Karpas-422 (cell line): ENCODE measurements around the gene TMEM59L. TPM values are rescaled to one million over a fixed set of nuclear protein-coding genes. Genes with fewer than 3 reads are reported as not detected.
A peak's percentile ranks its signal among the peaks of the same experiment; 100 is the strongest.
"Not testable (repeated sequence)": the region's sequence is repeated elsewhere in the genome, so short reads cannot be mapped to it uniquely, and the experiment has no call there.

ENCODE experiments used
- DNase-seq: peaks from one replicate; pipeline ENCODE4 v3.0.0-alpha.2; 2015
- H2AFZ ChIP-seq: fragments of 200-600 bp; sonication (generic); 2 replicates; pipeline ENCODE4 v1.6.1; 2014; ENCODE audit warnings: antibody characterized with exemption, low read length, mixed read lengths
- H3K27ac ChIP-seq: fragments of 200-600 bp; sonication (generic); 2 replicates; pipeline ENCODE4 v1.5.1; 2014; ENCODE audit warnings: mild to moderate bottlenecking, low read length, moderate library complexity
- H3K27me3 ChIP-seq: fragments of 200-600 bp; sonication (generic); 2 replicates; pipeline ENCODE4 v1.6.1; 2014; ENCODE audit warnings: low read length, mixed read lengths
- H3K36me3 ChIP-seq: fragments of 200-600 bp; sonication (generic); 2 replicates; pipeline ENCODE4 v1.6.1; 2014; ENCODE audit warnings: low read length, mixed read lengths; ENCODE audit not compliant: insufficient read depth
- H3K4me1 ChIP-seq: fragments of 200-600 bp; sonication (generic); 2 replicates; pipeline ENCODE4 v1.6.1; 2014; ENCODE audit warnings: mild to moderate bottlenecking, low read length, mixed read lengths
- H3K4me2 ChIP-seq: fragments of 200-600 bp; sonication (generic); 2 replicates; pipeline ENCODE4 v1.6.1; 2014; ENCODE audit warnings: low read length, low read depth, mild to moderate bottlenecking; ENCODE audit not compliant: poor library complexity, severe bottlenecking
- H3K4me3 ChIP-seq: fragments of 200-600 bp; sonication (generic); 2 replicates; pipeline ENCODE4 v1.5.1; 2014; ENCODE audit warnings: mild to moderate bottlenecking, antibody characterized with exemption, low read length, mixed read lengths
- H3K79me2 ChIP-seq: fragments of 200-600 bp; sonication (generic); 2 replicates; pipeline ENCODE4 v1.6.1; 2014; ENCODE audit warnings: mild to moderate bottlenecking, low read length, mixed read lengths
- H3K9ac ChIP-seq: fragments of 200-600 bp; sonication (generic); 2 replicates; pipeline ENCODE4 v1.6.0; 2014; ENCODE audit warnings: low read length
- H3K9me2 ChIP-seq: fragments of 200-600 bp; sonication (generic), shearing (Covaris generic); replicated peaks from 2 replicates; pipeline ENCODE4 v1.6.0; 2014; ENCODE audit warnings: mild to moderate bottlenecking, low read length, moderate library complexity; ENCODE audit not compliant: insufficient read depth
- H3K9me3 ChIP-seq: fragments of 300-700, 200-600 bp; sonication (generic); 2 replicates; pipeline ENCODE4 v1.6.1; 2014; ENCODE audit warnings: low read length, mixed read lengths
- H4K20me1 ChIP-seq: fragments of 200-600 bp; sonication (generic); 2 replicates; pipeline ENCODE4 v1.6.1; 2014; ENCODE audit warnings: mild to moderate bottlenecking, antibody characterized with exemption, low read length, low read depth; ENCODE audit not compliant: insufficient read depth
- total RNA-seq: library from RNA; depleted of rRNA; stranded (reverse); fragments of >200 nt; shearing (Covaris generic); gene quantifications from 2 replicates; pipeline ENCODE4 v1.2.3, GENCODE V29; 2014; ENCODE audit warnings: low replicate concordance

TMEM59L gene
- total RNA-seq, 1 experiment from 2014 or later: 2.5 TPM

- no peak overlapping the region for H3K4me2 ChIP-seq
- no peak overlapping the region for H3K4me3 ChIP-seq
- H3K9me3 ChIP-seq: no peaks in the 10 kb centered on the region
- H4K20me1 ChIP-seq: no peaks in the 10 kb centered on the region
- H3K79me2 ChIP-seq: no peaks in the 10 kb centered on the region
- H3K27ac ChIP-seq: no peak overlapping the region
- no peaks in the 10 kb centered on the region for H3K9me2 ChIP-seq
- no peak overlapping the region for H3K9ac ChIP-seq
- no peak overlapping the region for H2AFZ ChIP-seq
- DNase-seq: no peak
- H3K4me1 ChIP-seq: peaks cover 22% of the 10 kb centered on the region
- no peaks in the 10 kb centered on the region for H3K36me3 ChIP-seq
- H3K27me3 ChIP-seq: no peaks in the 10 kb centered on the region
Measured at GRCh38 chr19:18597809-18598660, 14.6 kb upstream of the TMEM59L start.

GRCh38 chr19:18599485-18599884 is 13.2 kb upstream of the TMEM59L start:
- Histone ChIP-seq H3K79me2 (no peaks in the 10 kb centered on the region), H3K4me1 (peaks cover 10% of the 10 kb centered on the region), H3K9me2 (no peaks in the 10 kb centered on the region), H3K9ac (no peak overlapping the region), H4K20me1 (no peaks in the 10 kb centered on the region), H3K4me2 (no peak overlapping the region), H3K36me3 (no peaks in the 10 kb centered on the region), H3K4me3 (no peak overlapping the region), H2AFZ (no peak overlapping the region), H3K9me3 (no peaks in the 10 kb centered on the region), H3K27ac (no peak overlapping the region), H3K27me3 (no peaks in the 10 kb centered on the region)
- no peak for DNase-seq

- not testable (repeated sequence) for H4K20me1 ChIP-seq, H2AFZ ChIP-seq, H3K27me3 ChIP-seq, H3K36me3 ChIP-seq, DNase-seq, H3K4me1 ChIP-seq, H3K9me2 ChIP-seq, H3K9ac ChIP-seq, H3K9me3 ChIP-seq, H3K79me2 ChIP-seq, H3K4me2 ChIP-seq, H3K27ac ChIP-seq, H3K4me3 ChIP-seq
Measured at GRCh38 chr19:18600692-18601397, 11.8 kb upstream of the TMEM59L start.

- Histone ChIP-seq H3K27me3 (no peaks in the 10 kb centered on the region), H3K36me3 (no peaks in the 10 kb centered on the region), H3K4me3 (no peak overlapping the region)
Measured at GRCh38 chr19:18601875-18602274, 10.8 kb upstream of the TMEM59L start.

GRCh38 chr19:18603255-18603957 is 9.3 kb upstream of the TMEM59L start:
- Histone ChIP-seq H3K4me1 (no peaks in the 10 kb centered on the region), H3K9me3 (no peaks in the 10 kb centered on the region), H3K4me2 (no peak overlapping the region), H3K9me2 (no peaks in the 10 kb centered on the region), H3K9ac (no peak overlapping the region), H3K36me3 (no peaks in the 10 kb centered on the region), H2AFZ (no peak overlapping the region), H3K27ac (no peak overlapping the region), H3K27me3 (no peaks in the 10 kb centered on the region), H4K20me1 (no peaks in the 10 kb centered on the region), H3K4me3 (no peak overlapping the region), H3K79me2 (no peaks in the 10 kb centered on the region)
- peak; percentile 61 for DNase-seq

More at GRCh38 chr19:18601875-18602274, 10.8 kb upstream of the TMEM59L start:
- H3K27ac ChIP-seq: no peak overlapping the region
- no peak overlapping the region for H3K9ac ChIP-seq
- no peaks in the 10 kb centered on the region for H3K9me2 ChIP-seq
- no peak overlapping the region for H2AFZ ChIP-seq
- H3K9me3 ChIP-seq: no peaks in the 10 kb centered on the region
- no peak overlapping the region for H3K4me2 ChIP-seq
- no peaks in the 10 kb centered on the region for H3K4me1 ChIP-seq
- no peaks in the 10 kb centered on the region for H4K20me1 ChIP-seq
- no peak for DNase-seq
- no peaks in the 10 kb centered on the region for H3K79me2 ChIP-seq

DNA sequence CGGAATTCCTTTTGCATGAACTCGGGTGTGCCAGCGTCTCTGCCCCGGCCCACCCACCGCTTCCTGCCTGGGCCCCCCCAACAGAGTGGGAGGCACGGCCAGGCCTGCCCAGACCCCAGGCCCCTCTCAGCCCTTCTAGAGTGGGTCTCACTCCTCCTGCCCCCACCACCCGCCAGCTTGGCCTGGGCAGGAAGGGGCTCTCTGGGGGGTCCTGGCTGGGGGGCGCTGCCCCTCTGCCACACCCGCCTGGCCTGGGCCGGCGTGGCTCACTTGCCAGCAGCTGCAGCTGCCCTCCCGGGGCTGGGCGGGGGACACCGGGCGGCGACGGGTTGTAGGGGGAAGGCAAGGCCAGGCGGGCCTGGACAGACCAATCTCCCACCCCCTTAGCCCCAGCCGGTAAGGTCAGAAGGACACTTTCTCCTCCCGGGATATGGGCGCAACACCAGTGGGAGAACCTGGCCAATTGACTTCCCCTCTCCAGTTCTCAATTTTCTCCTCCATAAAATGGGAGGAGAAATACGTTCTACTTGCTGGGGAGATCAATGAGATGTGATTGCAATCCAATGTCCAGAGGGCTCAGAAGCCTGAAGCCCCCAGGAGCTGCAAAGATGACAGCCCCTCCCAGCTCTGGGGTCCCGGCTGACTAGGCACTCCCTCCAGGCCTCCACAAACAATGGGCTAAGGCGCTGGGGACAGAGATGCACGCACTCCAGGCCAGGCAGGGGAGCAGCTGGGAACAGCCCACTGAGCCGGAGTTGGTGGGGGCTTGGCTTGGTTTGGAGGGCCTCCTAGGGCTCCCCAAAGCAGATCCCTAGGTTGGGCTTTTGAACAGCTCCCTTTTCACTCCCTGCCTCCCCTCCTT is 8.5 kb upstream of the TMEM59L start:
- no peak overlapping the region for H2AFZ ChIP-seq
- H3K4me2 ChIP-seq: no peak overlapping the region
- H3K9me3 ChIP-seq: no peaks in the 10 kb centered on the region
- H3K9ac ChIP-seq: no peak overlapping the region
- no peak overlapping the region for H3K27ac ChIP-seq
- H3K79me2 ChIP-seq: no peaks in the 10 kb centered on the region
- H3K9me2 ChIP-seq: no peaks in the 10 kb centered on the region
- no peaks in the 10 kb centered on the region for H3K4me1 ChIP-seq
- H3K36me3 ChIP-seq: no peaks in the 10 kb centered on the region
- no peaks in the 10 kb centered on the region for H4K20me1 ChIP-seq
- no peak overlapping the region for H3K4me3 ChIP-seq
- DNase-seq: no peak
- H3K27me3 ChIP-seq: no peaks in the 10 kb centered on the region

GRCh38 chr19:18604820-18605159 is 7.9 kb upstream of the TMEM59L start:
- no peak overlapping the region for H3K4me2 ChIP-seq

More at GRCh38 chr19:18604820-18605159, 7.9 kb upstream of the TMEM59L start:
- Histone ChIP-seq H3K4me1 (no peaks in the 10 kb centered on the region), H3K27ac (no peak overlapping the region), H3K9me3 (no peaks in the 10 kb centered on the region), H2AFZ (no peak overlapping the region), H3K9ac (no peak overlapping the region), H3K36me3 (no peaks in the 10 kb centered on the region), H3K9me2 (no peaks in the 10 kb centered on the region), H3K79me2 (no peaks in the 10 kb centered on the region), H3K27me3 (no peaks in the 10 kb centered on the region), H3K4me3 (no peak overlapping the region), H4K20me1 (no peaks in the 10 kb centered on the region)
- DNase-seq: no peak
